ENCODE measurements around the gene TIMM13. TPM values are rescaled to one million over a fixed set of nuclear protein-coding genes. Genes with fewer than 3 reads are reported as not detected.
"Not testable (repeated sequence)": the region's sequence is repeated elsewhere in the genome, so short reads cannot be mapped to it uniquely, and the experiment has no call there.

Gene TIMM13
- total RNA-seq, 1 donor from 2014 or later = 61.0 TPM

GRCh38 chr19:2410023-2410422 lies 17.4 kb downstream of the TIMM13 start:
- DNase-seq (no peak), ATAC-seq (no peak)
- no peaks in the 10 kb centered on the region for H3K9me3 ChIP-seq
- intact Hi-C loops (cut with DNase I) = no loop called here
- TF ChIP-seq CTCF (IDR thresholded peaks at IDR 0.05) = no peak
- H3K36me3 ChIP-seq = no peaks in the 10 kb centered on the region
- H3K27me3 ChIP-seq = no peaks in the 10 kb centered on the region
- no peak overlapping the region for H3K27ac ChIP-seq
- H3K4me1 ChIP-seq = no peaks in the 10 kb centered on the region
- no peak overlapping the region for H3K4me3 ChIP-seq

GRCh38 chr19:2409352-2409912 lies 18.0 kb downstream of the TIMM13 start:
- Histone ChIP-seq H3K27ac (no peak overlapping the region), H3K36me3 (no peaks in the 10 kb centered on the region), H3K9me3 (no peaks in the 10 kb centered on the region), H3K27me3 (no peaks in the 10 kb centered on the region), H3K4me1 (no peaks in the 10 kb centered on the region), H3K4me3 (no peak overlapping the region)
- intact Hi-C loops (cut with DNase I) = no loop called here
- TF ChIP-seq CTCF (IDR thresholded peaks at IDR 0.05) = no peak
- no peak for ATAC-seq
- DNase-seq = no peak

GRCh38 chr19:2408247-2408646 lies 19.1 kb downstream of the TIMM13 start:
- DNase-seq (no peak), ATAC-seq (no peak)
- Histone ChIP-seq H3K27ac (no peak overlapping the region), H3K4me3 (no peak overlapping the region), H3K27me3 (no peaks in the 10 kb centered on the region), H3K4me1 (no peaks in the 10 kb centered on the region), H3K36me3 (no peaks in the 10 kb centered on the region), H3K9me3 (no peaks in the 10 kb centered on the region)
- no peak for TF ChIP-seq CTCF (IDR thresholded peaks at IDR 0.05)
- intact Hi-C loops (cut with DNase I) = no loop called here

GRCh38 chr19:2399582-2399981 lies 27.8 kb downstream of the TIMM13 start:
- Histone ChIP-seq H3K36me3 (no peaks in the 10 kb centered on the region), H3K27me3 (peaks cover 4% of the 10 kb centered on the region), H3K9me3 (no peaks in the 10 kb centered on the region), H3K27ac (no peak overlapping the region), H3K4me1 (no peaks in the 10 kb centered on the region), H3K4me3 (no peak overlapping the region)
- no peak for TF ChIP-seq CTCF (IDR thresholded peaks at IDR 0.05)
- no peak for DNase-seq
- ATAC-seq = no peak
- intact Hi-C loops (cut with DNase I) = no loop called here

GRCh38 chr19:2398735-2399305 lies 28.6 kb downstream of the TIMM13 start:
- ATAC-seq (no peak), DNase-seq (no peak)
- TF ChIP-seq CTCF (IDR thresholded peaks at IDR 0.05) = no peak
- Histone ChIP-seq H3K4me1 (no peaks in the 10 kb centered on the region), H3K4me3 (no peak overlapping the region), H3K36me3 (no peaks in the 10 kb centered on the region), H3K9me3 (no peaks in the 10 kb centered on the region), H3K27ac (no peak overlapping the region), H3K27me3 (peaks cover 4% of the 10 kb centered on the region)
- intact Hi-C loops (cut with DNase I) = no loop called here

GRCh38 chr19:2397173-2397572 lies 30.2 kb downstream of the TIMM13 start:
- intact Hi-C loops (cut with DNase I); H3K27me3 ChIP-seq; H3K4me1 ChIP-seq; H3K27ac ChIP-seq; DNase-seq; ATAC-seq; H3K4me3 ChIP-seq; H3K36me3 ChIP-seq; H3K9me3 ChIP-seq: not testable (repeated sequence)

GRCh38 chr19:2395293-2395829 lies 32.0 kb downstream of the TIMM13 start:
- H3K27ac ChIP-seq; DNase-seq; H3K27me3 ChIP-seq; ATAC-seq; H3K4me3 ChIP-seq; H3K36me3 ChIP-seq; H3K9me3 ChIP-seq; intact Hi-C loops (cut with DNase I); H3K4me1 ChIP-seq: not testable (repeated sequence)

All from upper lobe of right lung (tissue), 1 donor.